GM21529 (cell line): Measurements from ENCODE around the gene NR2F1.
A peak's percentile ranks its signal among the peaks of the same experiment; 100 is the strongest.

ENCODE experiments used
- ATAC-seq: cut with Tn5 transposase; IDR thresholded peaks from one replicate; pipeline ENCODE4 v1.9.1; 2021; ENCODE audit not compliant: unreplicated experiment

The NR2F1 gene

GRCh38 chr5:93603793-93604643 lies 21.0 kb downstream of the NR2F1 start:
- no peak for ATAC-seq

GRCh38 chr5:93604644-93605515 lies 21.9 kb downstream of the NR2F1 start:
- no peak for ATAC-seq

GRCh38 chr5:93606382-93606752 lies 23.3 kb downstream of the NR2F1 start:
- no peak for ATAC-seq

- ATAC-seq: peak; percentile 87
Measured at GRCh38 chr5:93607367-93608258, 24.6 kb downstream of the NR2F1 start.

GRCh38 chr5:93608855-93609254 lies 25.8 kb downstream of the NR2F1 start:
- no peak for ATAC-seq

GRCh38 chr5:93609762-93610161 lies 26.7 kb downstream of the NR2F1 start:
- ATAC-seq: no peak

GRCh38 chr5:93610581-93611272 lies 27.7 kb downstream of the NR2F1 start:
- no peak for ATAC-seq

- no peak for ATAC-seq
Measured at GRCh38 chr5:93611273-93611975, 28.4 kb downstream of the NR2F1 start.

GRCh38 chr5:93611976-93612854 lies 29.2 kb downstream of the NR2F1 start:
- ATAC-seq: no peak

GRCh38 chr5:93612855-93613243 lies 29.8 kb downstream of the NR2F1 start:
- ATAC-seq: no peak

- no peak for ATAC-seq
Measured at GRCh38 chr5:93616538-93617174, 33.6 kb downstream of the NR2F1 start.

GRCh38 chr5:93620487-93621326 lies 37.7 kb downstream of the NR2F1 start:
- ATAC-seq: peak; percentile 99

GRCh38 chr5:93621327-93621798 lies 38.3 kb downstream of the NR2F1 start:
- peak; percentile 2 for ATAC-seq

GRCh38 chr5:93622240-93622885 lies 39.3 kb downstream of the NR2F1 start:
- ATAC-seq: no peak

- ATAC-seq: no peak
Measured at GRCh38 chr5:93623153-93623552, 40.1 kb downstream of the NR2F1 start.

GRCh38 chr5:93626801-93627200 lies 43.8 kb downstream of the NR2F1 start:
- no peak for ATAC-seq

GRCh38 chr5:93632327-93632726 lies 49.3 kb downstream of the NR2F1 start:
- ATAC-seq: no peak
